HPDE6-E6E7 (cell line): ENCODE results near the gene EPB41L1.

Experiments used
- DNase-seq: peaks from one replicate; pipeline ENCODE4 v3.0.0; 2011; ENCODE audit warnings: missing footprints; ENCODE audit errors: extremely low spot score

Gene EPB41L1

DNA sequence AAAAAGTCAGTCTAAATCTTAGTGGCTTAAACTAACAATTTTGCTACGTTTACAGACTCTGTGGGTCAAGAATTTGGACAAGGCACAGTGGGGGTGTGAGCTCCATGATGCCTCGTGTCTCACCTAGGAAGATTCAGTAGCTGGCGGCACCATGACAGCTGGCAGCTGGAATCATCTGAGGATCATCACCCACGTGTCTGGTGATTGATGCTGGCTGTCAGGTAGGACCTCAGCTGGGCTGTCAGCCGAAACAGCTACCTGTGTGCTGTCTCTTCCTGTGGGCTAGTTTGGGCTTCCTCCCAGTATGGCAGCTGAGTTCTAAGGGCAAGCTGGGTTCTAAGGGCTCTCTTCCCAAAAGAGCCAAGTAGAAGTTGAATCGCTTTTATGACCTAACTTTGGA, 125.2 kb downstream of the EPB41L1 start:
- no peak for DNase-seq

DNA sequence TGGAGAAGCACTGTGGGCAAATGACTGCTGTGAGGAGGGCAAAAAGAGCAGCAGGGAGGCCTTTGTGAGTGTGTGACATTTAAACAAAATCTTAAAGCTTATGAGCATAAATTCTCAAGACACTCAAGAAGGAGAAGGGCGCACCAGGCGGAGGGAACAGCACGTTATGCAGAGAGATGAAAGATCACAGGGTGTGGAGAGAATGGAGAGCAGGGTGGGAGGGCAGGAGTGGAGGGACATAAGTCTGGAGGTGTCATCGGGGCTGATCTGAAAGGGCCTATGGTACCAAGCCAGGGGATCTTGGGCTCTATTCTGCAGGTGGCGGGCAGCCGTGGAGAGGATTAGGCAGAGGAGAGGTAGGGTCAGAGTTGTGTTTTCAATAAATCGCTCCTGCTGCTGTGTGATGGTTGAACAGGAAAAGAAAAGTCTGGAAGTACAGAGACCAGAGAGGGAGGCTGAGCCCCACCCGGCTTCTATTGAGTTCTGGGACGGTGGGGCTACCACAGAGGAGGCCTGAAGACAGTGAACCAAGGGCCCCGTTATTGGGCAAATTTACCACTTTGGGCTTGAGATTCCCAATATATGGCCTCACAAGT, 127.3 kb downstream of the EPB41L1 start:
- no peak for DNase-seq
